Panc1 (cell line): ENCODE measurements around the gene FGG. TPM values are rescaled to one million over a fixed set of nuclear protein-coding genes. Genes with fewer than 3 reads are reported as not detected.

Source experiments
- ATAC-seq: fragments of 200-7000 bp; cut with Tn5 transposase; 2 replicates; pipeline ENCODE4 v1.9.1; 2020; ENCODE audit warnings: mild to moderate bottlenecking, moderate library complexity
- BruUV-seq: library from RNA; stranded (reverse); fragments of 400-500 nt; replicated peaks from 2 replicates; lab custom pipeline; 2021; lab: Mats Ljungman, UMichigan
- CTCF ChIA-PET: fragments of 300-600 bp; sonication (Branson Sonifier 250); formaldehyde crosslinking; loops from one replicate; lab custom pipeline; 2022; ENCODE audit warnings: antibody characterized with exemption; lab: Charles Lee
- POLR2A ChIA-PET: fragments of 300-600 bp; sonication (Branson Sonifier 250); formaldehyde crosslinking; loops from one replicate; lab custom pipeline; 2022; ENCODE audit warnings: antibody characterized with exemption; lab: Charles Lee
- DNase-seq: peaks from one replicate; pipeline ENCODE4 v3.0.0-alpha.2; 2010; ENCODE audit warnings: low read depth, low spot score
- H3K27ac ChIP-seq: 2 replicates; pipeline ENCODE4 v1.5.1; 2011; ENCODE audit warnings: mild to moderate bottlenecking, low read length, inconsistent platforms
- H3K27me3 ChIP-seq: fragments of 200-500 bp; sonication (Bioruptor generic); 2 replicates; pipeline ENCODE4 v1.6.0; 2014; ENCODE audit warnings: low read length, inconsistent platforms; ENCODE audit not compliant: control insufficient read depth, insufficient read depth
- H3K36me3 ChIP-seq: fragments of 200-500 bp; sonication (Bioruptor generic); 2 replicates; pipeline ENCODE4 v1.5.1; 2014; ENCODE audit warnings: inconsistent platforms, mild to moderate bottlenecking, low read length, moderate library complexity; ENCODE audit not compliant: control insufficient read depth, insufficient read depth
- H3K4me1 ChIP-seq: 2 replicates; pipeline ENCODE4 v1.5.1; 2011; ENCODE audit warnings: inconsistent platforms, mild to moderate bottlenecking, low read length, moderate library complexity; ENCODE audit not compliant: control insufficient read depth, insufficient read depth
- H3K4me3 ChIP-seq, 2 experiments: 2 replicates each; pipeline ENCODE4 v1.5.1; 2011 to 2012; ENCODE audit warnings: low read depth in 2 of 2, low read length in 2 of 2, mild to moderate bottlenecking in 2 of 2, inconsistent platforms in 1 of 2, moderate library complexity in 1 of 2
- H3K9me3 ChIP-seq: fragments of 200-500 bp; sonication (Bioruptor generic); 2 replicates; pipeline ENCODE4 v1.5.1; 2014; ENCODE audit warnings: low read depth, mild to moderate bottlenecking, inconsistent platforms, low read length, moderate library complexity; ENCODE audit not compliant: control insufficient read depth, insufficient read depth
- CTCF ChIP-seq: fragments of 450-650 bp; IDR thresholded peaks from 2 replicates; pipeline ENCODE4 v1.5.1; 2017; ENCODE audit warnings: mild to moderate bottlenecking
- POLR2AphosphoS5 ChIP-seq: IDR thresholded peaks from 2 replicates; pipeline ENCODE4 v1.6.1; 2012; ENCODE audit warnings: mild to moderate bottlenecking, low read depth, low read length, moderate library complexity
- REST ChIP-seq, 2 experiments: IDR thresholded peaks; 2 replicates each; pipeline ENCODE4 v1.6.1; 2011 to 2012; ENCODE audit warnings: low read depth in 2 of 2, control low read depth in 1 of 2, low read length in 1 of 2, mild to moderate bottlenecking in 1 of 2, moderate library complexity in 1 of 2; ENCODE audit not compliant: insufficient read depth in 1 of 2
- SIN3A ChIP-seq: IDR thresholded peaks from 2 replicates; pipeline ENCODE4 v1.6.1; 2012; ENCODE audit warnings: low read depth, mild to moderate bottlenecking, low read length, moderate library complexity, borderline replicate concordance; ENCODE audit not compliant: insufficient read depth
- TCF7L2 ChIP-seq: IDR thresholded peaks from 2 replicates; pipeline ENCODE4 v1.6.1; 2011; ENCODE audit warnings: mild to moderate bottlenecking, low read depth, low read length, inconsistent platforms
- in situ Hi-C: cut with HindIII; loops from 2 replicates; pipeline ENCODE4 v1.10.0; 2016; ENCODE audit warnings: low sequenced_read_pairs, low pct_unique_long_range_greater_than_20kb
- intact Hi-C: fragments of 100-400 bp; cut with micrococcal nuclease; formaldehyde crosslinking; loops from one replicate; pipeline ENCODE4 v1.10.0; 2022; ENCODE audit not compliant: unreplicated experiment
- total RNA-seq: library from RNA; stranded (reverse); gene quantifications from one replicate; pipeline ENCODE4 v1.2.1, GENCODE V29; 2021; ENCODE audit not compliant: unreplicated experiment

Gene FGG
- total RNA-seq, 1 experiment from 2014 or later: 1.8 TPM

- H3K27ac ChIP-seq: no peak overlapping the region
- in situ Hi-C loops (no loop called here), intact Hi-C loops (no loop called here)
- DNase-seq (no peak), ATAC-seq (no peak)
- CTCF ChIA-PET: no interaction called here
- TF ChIP-seq POLR2AphosphoS5 (no peak), TCF7L2 (no peak), REST (IDR thresholded peaks at IDR 0.05; ENCODE audit: insufficient read depth in 1 of 2, low read depth in 2 of 2, low read length in 1 of 2) (no peak), SIN3A (no peak), CTCF (no peak)
- H3K4me3 ChIP-seq: no peak overlapping the region
- no peaks in the 10 kb centered on the region for H3K36me3 ChIP-seq
- H3K27me3 ChIP-seq: no peaks in the 10 kb centered on the region
- H3K4me1 ChIP-seq: no peaks in the 10 kb centered on the region
- no peaks in the 10 kb centered on the region for H3K9me3 ChIP-seq
- POLR2A ChIA-PET: no interaction called here
- BruUV-seq: no TSS peak
Observed at GRCh38 chr4:154589296-154590197, 22.9 kb downstream of the FGG start.

GRCh38 chr4:154588198-154588597 lies 24.3 kb downstream of the FGG start:
- ChIA-PET POLR2A (no interaction called here), CTCF (no interaction called here)
- Histone ChIP-seq H3K4me1 (no peaks in the 10 kb centered on the region), H3K9me3 (no peaks in the 10 kb centered on the region), H3K27ac (no peak overlapping the region), H3K27me3 (no peaks in the 10 kb centered on the region), H3K4me3 (no peak overlapping the region), H3K36me3 (no peaks in the 10 kb centered on the region)
- intact Hi-C loops: no loop called here
- DNase-seq (no peak), ATAC-seq (no peak)
- TF ChIP-seq POLR2AphosphoS5: no peak
- TF ChIP-seq SIN3A: no peak
- no peak for TF ChIP-seq TCF7L2
- TF ChIP-seq REST (IDR thresholded peaks at IDR 0.05; ENCODE audit: insufficient read depth in 1 of 2, low read depth in 2 of 2, low read length in 1 of 2): no peak
- no peak for TF ChIP-seq CTCF
- BruUV-seq: no TSS peak
- in situ Hi-C loops: no loop called here
